ENCODE data around the gene SEMA5A.

SEMA5A gene

DNA sequence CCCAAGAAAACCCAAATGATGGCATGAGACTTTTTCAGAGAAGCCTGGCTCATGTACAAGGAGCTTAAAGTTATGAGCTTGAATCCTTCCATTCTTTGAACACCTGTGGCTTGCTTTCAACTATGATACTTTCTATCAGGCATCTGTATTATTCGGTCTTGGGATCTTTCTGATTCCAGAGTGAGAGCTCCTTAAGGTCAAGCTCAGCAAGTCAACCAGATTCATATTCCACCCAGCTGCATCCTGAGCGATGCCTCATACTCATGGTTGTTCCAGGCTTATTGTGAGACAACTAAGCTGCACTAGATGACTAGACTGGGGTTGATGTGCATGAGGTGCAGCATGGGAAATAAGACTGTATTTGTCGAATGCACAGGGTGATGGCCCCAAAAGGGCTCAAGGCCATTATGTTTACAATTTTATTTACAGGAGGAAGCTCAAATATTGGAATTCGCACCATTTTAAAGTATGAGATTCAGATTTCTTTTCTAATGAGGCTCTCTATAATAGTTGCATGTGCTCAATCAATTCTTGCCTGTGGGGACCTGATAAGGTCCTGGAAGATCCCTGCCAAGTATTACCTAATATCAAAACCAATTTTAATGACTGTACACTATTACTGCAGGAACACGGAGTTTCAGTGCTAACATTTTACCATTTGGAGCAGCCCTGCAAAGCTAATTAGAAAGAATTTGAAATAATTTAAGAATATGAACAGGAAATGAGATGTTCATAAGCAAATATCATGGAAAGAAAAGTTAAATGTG is 453.8 kb downstream of the SEMA5A start:
- DNase-seq, result no peak

DNA sequence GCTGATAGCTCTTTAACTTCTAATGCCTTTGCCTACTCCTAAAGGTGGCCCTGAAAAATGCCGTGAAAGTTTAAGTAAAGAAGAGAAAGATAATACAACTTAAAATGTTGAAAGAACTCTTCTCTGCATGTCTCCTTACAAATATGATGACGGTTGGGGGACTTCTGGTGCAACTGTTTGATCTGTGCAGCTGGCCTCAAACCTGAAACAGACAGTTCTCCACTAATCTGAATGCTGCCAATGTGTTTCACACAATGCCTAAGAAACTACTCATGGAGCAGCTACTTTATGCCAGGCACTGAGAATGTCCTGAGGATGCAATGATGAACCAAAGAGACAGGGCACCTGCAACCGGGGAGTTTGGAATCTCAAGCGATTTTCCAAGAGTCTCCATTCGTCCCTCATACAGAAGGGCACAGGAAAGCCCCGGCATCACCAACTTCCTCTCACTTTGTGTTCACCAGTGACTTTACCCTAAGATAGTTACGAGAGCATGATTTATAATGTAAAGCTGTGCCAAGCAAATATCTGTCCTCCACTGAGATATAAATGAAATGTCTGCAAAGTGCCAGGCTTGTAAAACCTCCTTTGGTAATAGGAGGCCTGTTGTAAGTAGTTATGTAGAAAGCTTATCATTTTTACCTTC is 455.4 kb downstream of the SEMA5A start:
- DNase-seq, result no peak

DNA sequence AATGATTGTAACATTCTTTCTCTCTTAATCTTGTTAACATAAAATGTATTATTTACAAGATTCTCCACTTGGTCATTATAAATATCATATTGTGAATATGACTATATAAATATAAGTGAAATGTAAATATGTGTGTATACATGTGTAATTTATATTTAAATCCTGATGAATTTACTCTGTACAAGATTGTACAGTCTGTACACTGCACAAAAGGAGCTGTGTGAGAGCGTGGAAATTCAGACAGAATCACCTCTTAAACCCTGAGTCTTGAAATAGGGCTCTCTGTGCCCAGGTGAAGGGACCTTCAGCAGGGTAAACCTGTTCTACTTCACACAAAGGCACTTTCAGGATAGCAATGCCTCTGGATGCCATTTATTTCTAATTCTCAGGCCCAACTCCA is 456.0 kb downstream of the SEMA5A start:
- no peak for DNase-seq

DNA sequence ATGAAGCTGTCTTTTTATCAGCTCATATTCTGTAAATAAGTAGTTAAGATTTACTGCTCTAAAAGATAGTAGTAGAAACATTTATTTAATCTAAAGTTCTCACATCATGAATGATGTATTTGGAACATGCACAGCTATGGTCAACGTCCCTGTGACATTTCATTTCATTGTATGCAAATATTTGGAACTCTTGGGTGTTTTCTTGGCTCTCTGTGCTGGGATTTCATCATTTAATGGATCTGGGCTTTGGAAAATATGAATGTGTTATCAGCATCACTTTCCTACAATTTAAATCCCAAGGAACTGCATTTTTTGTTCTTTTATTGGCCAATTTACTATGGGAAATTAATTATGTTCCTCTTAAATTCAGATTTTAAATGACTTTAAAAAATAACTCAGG is 462.9 kb downstream of the SEMA5A start:
- DNase-seq, result no peak

DNA sequence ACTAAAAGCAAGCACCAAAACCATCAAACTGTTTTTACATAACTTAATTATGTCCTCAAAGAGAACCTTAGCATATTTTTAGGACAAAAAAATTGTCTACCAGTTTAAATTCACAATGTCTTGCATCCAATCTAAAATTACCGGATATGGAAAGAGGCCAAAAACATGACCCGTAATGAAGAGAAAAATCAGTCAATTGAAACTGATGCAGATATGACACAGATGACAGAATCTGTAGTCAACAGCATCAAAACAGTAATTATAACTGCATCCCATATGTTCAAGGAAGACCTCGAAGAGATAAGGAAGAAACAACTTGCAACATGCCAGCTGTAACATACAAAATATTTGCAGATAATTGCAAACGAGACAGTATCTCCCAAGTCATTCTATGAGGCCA is 473.2 kb downstream of the SEMA5A start:
- DNase-seq, result no peak

DNA sequence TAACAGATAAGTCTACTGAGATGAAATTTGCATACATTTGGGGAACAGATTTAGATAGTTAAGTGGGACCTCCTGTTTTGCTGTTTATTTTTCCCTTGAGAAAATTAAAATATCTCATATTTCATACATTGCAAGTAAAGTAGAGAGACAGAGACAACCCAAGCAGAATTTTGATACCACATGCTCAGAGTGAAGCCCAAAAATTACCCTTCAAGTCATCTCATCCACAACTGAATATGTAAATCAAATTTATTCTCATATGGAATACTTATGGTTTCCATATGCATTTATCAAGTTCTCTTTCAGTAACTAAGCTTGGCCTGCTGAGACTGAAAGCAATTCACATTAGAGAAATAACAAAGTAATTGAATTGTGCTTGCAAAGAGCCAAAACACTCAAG is 474.4 kb downstream of the SEMA5A start:
- no peak for DNase-seq

DNA sequence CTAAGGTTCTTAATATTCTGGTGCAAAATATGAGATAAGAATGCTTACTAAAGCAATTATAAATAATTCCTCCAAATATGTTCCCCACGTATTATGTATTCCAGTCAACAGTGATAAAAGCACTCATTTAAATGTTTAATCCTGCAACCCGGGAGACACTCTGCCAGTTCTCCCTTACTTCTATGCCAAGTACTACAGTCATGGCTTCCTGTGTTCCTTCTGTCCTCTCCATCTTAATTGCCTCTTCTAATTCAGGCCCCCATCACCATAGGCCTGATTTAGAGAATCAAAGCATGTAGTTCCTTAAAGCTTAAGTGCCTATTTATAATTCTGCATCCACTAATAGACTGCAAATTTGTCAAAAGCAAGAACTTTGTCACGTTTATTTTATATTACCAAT is 474.8 kb downstream of the SEMA5A start:
- no peak for DNase-seq

DNA sequence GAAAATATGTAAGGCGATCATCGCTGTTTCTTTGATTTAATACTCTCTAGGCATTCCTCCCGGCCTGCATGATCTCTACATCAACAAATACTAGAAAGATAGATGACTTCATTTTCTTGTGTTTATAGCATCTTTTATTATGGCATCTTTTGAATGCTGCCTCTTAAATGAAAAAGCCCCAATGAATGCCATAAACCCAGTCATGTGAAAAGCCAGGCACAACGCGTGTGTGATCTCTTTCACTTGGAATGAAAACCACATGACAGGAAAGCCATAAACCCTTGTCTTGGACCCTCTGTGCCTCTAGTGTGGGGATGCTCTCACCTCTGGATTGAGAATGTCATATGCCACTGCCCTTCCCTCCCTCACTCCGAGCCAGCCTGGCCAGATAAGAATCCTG is 476.2 kb downstream of the SEMA5A start:
- no peak for DNase-seq

DNA sequence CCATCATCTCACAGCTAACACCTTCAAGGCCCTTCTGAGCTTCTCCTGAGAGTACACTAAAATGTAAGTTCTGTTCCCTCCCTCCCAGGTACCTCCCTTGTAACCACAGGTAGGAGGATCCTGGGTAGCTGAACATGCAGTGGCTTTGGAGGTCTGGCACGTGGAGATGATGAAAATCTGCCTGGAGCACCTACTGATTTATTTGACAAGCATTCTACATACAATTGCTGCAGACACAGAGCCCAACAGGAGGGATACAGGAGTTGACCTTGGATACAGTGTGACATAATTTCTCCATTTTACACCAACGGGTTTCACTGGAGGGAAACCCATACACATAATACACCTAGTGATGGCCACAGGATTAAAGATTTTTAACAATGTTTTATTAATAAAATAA is 478.7 kb downstream of the SEMA5A start:
- no peak for DNase-seq

DNA sequence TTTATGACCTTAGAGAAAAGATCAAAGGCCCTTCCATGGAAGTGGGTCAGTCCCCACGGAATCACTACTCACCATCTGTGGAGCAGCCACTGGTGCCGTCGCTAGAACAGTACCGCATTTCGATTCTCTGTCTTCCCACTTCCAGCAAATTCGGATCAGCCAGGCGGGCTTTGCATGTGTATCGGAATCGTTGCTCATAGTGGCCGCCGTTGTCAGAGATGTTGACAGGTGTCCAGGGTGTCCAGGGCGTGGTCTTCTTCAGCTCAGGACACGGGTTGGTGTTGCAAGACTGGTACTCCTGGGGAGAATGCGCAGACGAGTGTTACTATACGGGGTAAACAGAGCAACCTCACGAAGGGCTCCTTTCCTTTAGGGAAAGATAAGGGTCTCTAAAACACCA is 479.5 kb downstream of the SEMA5A start:
- DNase-seq, result no peak

DNA sequence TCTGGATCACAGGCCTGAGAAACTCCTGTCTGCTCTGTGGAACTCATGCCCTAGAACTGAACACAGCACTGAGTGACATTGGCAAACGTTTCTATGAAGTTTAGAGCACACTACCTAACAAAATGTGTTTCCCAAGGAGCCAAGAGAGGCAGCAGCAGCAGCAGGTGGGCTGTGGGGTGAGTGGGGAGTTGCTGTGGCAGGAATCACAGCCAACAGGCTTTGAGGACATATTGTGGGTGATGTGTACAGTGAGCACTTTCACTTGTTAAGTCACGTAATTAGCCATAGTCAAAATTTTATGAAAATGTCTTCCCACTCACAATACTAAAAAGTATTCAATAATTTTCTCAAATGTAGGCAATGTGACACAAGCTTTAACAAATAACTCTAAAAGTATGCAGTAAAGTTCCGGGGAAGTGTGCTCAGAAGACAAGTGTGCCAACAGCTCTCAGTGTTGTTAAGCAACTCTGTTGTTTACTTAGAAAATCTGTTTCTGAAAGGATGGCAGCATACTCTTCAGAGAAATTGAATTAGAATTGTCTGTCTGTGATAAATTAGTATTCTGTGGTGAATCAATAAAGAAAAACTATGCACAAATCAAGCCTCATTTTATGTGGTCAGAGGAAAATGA is 482.1 kb downstream of the SEMA5A start:
- no peak for DNase-seq

DNA sequence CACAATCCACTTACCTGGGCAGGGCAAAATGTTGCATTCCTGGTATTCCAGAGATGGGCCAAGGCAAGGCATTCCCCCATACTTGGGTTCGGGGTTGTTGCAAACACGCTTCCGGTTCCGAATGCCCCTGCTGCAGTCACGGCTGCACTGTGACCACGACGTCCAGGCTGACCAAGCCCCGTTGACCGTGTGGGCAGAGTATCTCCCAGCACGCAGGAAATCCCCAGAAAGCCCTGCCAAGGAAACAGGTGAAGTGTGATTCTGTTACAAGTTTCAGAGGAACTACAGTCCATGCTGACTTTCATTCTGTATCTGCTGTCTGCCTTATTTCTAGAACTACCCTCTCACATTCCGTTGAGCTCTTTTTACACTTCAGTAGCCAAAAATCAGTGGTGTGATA is 483.0 kb downstream of the SEMA5A start:
- no peak for DNase-seq

DNA sequence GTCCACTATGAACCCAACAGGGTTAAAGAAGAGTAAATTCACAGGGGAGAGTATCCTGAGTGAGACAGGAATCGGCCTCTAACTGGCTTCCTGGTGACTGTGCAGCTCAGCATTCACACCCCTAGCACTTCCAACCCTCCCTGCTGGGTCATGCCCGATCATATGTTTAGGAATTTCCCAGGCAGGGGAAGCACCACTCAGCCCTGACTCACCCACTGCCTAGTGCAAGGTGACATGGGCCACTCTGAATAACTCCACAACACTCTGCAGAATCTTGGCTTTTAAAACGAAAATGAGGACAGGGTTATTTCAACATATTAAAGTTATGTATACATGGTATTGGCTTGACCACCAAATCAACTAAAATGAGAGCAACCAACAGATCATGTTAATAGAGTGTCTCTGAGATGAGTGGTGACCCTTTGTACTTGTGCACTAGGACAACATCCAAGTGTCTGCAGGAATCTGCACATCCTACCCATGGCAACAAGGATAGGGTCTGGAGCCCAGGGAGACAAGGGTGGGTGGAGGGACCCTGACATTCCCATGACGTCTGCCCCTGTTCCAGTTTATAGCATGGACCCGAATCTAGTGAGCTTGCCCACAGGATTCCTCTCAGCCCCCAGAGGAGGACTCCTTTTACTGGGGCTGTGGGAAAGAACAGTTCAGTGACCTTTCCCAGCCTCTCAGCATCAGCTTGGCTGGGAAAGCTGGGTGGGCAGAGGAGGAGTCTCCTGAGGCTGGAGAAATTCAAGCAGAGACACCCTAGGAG is 485.8 kb downstream of the SEMA5A start:
- no peak for DNase-seq

DNA sequence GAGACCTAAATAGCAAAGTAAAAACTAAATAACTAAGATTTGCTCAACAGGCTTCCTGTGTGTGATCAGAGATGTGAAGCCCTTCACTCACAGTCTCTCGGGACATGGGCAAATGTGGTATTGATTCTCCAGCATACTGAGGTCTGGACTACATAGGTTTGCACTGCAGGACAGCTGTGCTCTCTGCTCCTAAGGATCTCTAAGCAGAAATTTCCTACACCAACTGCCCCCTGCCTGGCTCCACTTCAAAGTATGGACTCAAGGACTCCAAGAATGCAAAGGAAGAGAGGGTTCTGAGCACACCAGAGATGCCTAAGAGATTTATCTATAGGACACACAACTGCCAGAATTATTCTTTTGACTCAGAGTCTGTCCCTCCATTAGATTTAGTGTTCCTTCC is 487.2 kb downstream of the SEMA5A start:
- DNase-seq, result no peak

DNA sequence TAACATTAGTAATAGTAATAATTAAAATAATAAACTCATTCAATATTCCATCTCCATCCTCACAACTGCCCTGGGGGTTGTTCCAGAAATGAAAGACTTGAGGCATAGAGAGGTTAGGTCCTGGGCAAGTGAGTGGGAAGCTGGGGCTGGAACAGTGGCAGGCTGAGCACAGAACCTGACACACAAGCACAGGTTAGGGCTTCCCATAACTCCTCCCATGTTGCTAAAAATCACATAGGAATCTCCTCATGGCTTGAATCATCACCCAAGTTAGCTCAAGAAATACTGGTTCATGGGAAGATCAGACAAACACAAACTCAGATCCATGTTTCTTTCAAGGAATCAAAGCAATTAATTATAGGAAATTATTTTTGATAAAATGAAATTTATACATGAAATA is 487.7 kb downstream of the SEMA5A start:
- DNase-seq, result no peak

DNA sequence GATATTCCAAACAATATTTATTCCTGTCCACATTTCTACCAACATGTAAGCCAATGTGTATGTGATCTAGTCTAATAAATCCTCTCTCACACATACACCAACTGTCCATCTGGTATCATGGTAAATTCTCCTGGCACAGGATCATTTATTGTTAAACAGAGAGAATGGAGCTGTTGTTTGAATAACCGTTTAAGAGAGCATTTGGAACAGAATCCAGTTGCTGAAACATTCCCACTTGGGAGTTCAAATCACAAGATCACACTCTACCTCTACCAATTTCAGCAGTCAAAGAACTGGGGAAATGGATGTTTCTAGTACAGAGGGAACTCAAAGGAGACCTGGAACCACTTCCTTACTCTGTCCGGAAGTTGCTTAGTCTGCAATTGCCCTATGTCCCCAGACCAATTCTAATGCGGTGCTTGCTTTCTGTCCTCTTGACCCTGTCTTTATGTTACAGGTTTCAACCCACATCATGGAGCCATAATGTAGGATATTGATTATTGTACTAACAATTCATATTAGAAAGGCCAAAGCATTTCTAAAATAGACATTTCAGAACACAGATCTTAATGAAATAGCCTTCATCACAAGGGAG is 488.4 kb downstream of the SEMA5A start:
- no peak for DNase-seq

DNA sequence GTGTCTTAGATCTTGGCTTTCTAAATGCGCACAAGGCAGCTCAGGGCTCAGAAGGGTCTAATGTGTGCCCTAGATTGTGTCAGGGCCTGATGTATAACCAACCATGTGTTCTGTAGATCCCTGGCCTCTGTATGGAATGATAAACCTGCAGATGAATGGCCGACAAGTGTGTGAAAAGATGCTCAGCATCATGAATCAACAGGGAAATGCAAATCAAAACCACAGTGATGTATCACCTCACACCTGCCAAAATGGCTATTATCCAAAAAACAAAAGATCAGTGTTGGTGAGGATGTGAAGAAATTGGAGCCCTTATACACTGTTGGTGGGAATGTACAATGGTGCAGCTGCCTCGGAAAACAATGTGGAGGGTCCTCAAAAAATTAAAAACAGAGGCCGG is 489.8 kb downstream of the SEMA5A start:
- DNase-seq, result peak; percentile 21

DNA sequence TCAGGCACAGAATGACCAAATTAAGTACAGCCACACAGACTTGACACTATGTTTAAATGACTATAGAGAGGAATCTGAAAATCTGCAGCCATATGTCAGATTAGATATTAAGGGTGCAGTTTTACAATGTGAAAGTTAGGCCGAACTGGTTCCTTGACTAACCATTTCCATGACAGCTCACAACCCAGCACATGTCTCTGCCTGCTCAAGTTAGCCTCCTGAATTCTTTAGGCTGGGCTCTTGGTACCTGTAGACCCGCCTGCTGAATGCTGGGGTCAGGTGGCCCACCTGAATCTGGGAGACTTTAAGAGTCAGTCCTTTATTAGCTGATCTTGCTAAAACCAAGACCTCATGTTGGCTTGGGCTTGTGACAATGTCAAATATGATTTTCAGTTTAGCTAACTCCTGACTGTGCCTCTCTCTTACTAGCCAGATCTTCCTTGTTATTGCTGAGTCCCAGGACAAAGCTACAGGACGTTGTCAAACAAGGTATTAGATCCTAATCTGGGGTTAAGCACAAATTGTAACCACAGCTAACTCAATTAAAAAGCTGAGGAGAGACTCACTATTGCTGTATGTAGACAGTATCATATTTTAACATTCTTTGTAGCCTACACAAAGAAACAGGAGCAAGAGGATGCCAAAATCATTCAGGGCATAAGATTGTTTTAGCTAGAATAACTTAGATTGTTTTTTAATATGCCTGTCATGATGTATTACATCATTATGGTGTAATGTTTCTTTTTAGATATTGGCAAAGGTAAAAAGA is 490.9 kb downstream of the SEMA5A start:
- DNase-seq, result no peak

DNA sequence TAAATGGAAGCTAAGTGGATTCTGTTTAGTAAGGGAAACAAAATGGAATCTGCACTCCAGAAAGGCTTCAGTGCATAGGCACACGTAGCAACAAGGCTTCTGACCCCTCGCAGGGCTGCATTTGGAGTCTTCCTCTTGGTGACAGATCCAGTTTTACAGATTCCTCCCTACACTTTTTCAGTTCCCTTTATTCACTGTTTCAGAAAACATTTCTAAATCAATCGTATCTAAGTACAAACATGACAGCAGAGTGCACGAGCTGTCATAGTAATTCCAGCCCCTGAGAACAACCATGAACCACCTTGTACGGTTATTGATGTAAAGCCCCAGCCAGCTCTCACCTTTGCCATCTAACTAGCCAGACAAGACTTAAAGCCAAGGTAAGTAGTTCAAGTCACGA is 491.6 kb downstream of the SEMA5A start:
- no peak for DNase-seq

DNA sequence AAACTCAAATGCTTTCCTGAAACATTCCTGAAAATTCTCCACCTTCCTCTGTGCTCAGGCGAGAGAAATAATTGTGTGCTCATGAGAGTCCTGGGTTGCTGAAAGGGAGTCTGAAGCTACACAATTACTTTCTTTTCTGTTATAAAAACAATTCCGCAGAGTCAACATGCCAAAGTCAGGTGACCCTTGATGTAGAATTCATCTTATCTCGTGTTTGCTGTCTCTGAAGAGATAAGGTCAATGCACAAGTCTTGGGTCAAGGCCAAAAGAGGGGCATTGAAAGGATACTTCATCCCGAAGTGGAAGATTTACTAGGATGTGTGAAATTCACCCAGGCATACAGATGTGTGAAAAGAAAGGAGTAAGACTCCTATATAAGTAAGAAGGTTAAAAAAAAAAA is 493.5 kb downstream of the SEMA5A start:
- no peak for DNase-seq

DNA sequence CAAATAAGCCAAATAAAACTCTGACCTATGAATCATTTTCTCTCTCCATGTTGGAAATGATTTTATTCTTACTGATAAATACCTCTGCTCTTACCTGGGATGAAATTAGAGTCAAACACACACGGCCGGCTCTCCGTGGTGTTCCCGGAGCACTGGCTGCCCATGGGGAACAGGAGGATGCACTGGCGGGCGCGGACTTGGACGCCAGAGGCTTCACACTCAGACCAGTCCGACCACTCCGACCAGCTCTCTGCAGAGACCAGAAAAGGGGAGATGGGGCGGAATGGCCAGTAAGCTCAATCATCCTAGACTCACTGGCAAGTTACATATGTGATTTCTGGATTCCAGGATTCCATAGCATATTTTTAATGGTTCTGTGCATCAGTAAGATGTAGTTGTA is 494.1 kb downstream of the SEMA5A start:
- DNase-seq, result no peak

DNA sequence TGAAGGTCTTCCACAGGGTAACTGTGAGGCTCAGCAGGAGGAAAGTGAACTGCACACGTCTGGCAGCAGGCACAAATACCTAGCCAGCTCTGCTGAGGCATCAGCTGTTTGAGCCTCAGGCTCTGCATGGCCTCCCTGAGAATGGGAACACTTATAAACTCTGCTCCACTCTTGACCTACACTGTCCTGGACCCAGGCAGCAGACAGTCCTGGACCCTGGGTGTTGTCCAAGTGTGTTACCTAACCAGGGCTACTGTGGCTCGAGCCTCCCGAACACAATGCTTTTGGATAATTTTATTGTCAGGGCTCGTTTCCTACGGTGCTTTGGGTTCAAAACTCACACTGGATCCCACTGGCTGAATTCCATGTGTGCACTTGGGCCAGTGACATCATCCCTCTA is 497.9 kb downstream of the SEMA5A start:
- no peak for DNase-seq
